Measurements from ENCODE around the gene ABO.
A peak's percentile ranks its signal among the peaks of the same experiment; 100 is the strongest.

GRCh38 chr9:133275105-133276000 lies at the start of gene ABO:
- TF ChIP-seq POLR2A (IDR thresholded peaks at IDR 0.05) = no peak
- TF ChIP-seq CTCF (IDR thresholded peaks at IDR 0.05) = peak in 2 of 7 experiments; percentile 19 to 45
- no peak for TF ChIP-seq POLR2AphosphoS5 (IDR thresholded peaks at IDR 0.05)
